Ectodermal cell (in vitro differentiated cells): Measurements from ENCODE around the gene CYTH2.
A peak's percentile ranks its signal among the peaks of the same experiment; 100 is the strongest.
"Not testable (repeated sequence)": the region's sequence is repeated elsewhere in the genome, so short reads cannot be mapped to it uniquely, and the experiment has no call there.

ENCODE experiments used
- H3K27ac ChIP-seq: 2 replicates; pipeline ENCODE4 v1.7.0; 2013; ENCODE audit warnings: mild to moderate bottlenecking, low read depth, low read length; ENCODE audit not compliant: insufficient read depth, poor library complexity, severe bottlenecking
- H3K27me3 ChIP-seq: 2 replicates; pipeline ENCODE4 v1.7.0; 2013; ENCODE audit warnings: mild to moderate bottlenecking, low read length; ENCODE audit not compliant: insufficient read depth, control insufficient read depth, poor library complexity, severe bottlenecking
- H3K36me3 ChIP-seq: one replicate; pipeline ENCODE4 v1.7.0; 2013; ENCODE audit warnings: low read length; ENCODE audit not compliant: control insufficient read depth, insufficient read depth
- H3K4me1 ChIP-seq: one replicate; pipeline ENCODE4 v1.7.0; 2013; ENCODE audit warnings: low read length; ENCODE audit not compliant: control insufficient read depth, insufficient read depth
- H3K4me3 ChIP-seq: 2 replicates; pipeline ENCODE4 v1.7.0; 2013; ENCODE audit warnings: low read depth, low read length, control low read depth; ENCODE audit not compliant: insufficient read depth
- H3K9me3 ChIP-seq: 2 replicates; pipeline ENCODE4 v1.7.0; 2013; ENCODE audit warnings: mild to moderate bottlenecking, low read length, moderate library complexity; ENCODE audit not compliant: control insufficient read depth
- WGBS, 2 experiments: methylation state at CpG; one replicate each; pipeline ENCODE4 v1.1.7; 2013; ENCODE audit warnings: missing lambda C conversion rate in 2 of 2; 5-methylcytosine and 5-hydroxymethylcytosine counted together

The CYTH2 gene

DNA sequence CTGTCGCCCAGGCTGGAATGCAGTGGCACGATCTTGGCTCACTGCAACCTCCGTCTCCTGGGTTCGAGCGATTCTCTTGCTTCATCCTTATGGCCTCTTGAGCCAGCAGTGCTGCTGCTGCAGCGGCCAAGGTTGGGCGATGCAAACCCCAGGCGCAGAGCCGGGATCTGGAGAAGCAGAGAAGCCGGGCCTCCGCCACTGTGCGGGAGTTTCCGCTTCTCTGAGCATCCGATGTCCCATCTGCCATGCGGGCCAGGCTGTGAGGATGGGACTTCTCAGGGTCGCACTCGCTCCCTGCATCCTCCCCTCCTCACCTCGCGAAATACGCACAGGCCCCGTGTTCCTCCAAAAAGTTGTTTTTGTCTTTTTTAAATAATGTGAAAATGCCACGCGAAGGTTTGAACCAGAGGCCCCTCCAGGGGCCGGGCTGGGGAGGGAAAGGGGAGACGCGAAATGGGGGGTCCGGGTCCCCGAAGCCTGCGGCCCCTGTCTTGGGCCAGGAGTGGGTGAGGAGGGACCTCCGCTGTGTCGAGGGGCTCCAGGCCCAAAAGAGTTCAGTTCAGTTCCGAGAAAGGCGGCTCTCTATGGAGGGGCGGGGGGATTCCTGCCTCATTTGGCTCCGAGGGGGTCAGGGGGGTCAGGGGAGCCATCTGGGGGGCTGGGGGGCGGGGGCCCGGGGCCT lies 15.9 kb downstream of the CYTH2 start:
- Histone ChIP-seq H3K4me3 (no peak overlapping the region), H3K36me3 (peaks cover 3% of the 10 kb centered on the region), H3K4me1 (no peaks in the 10 kb centered on the region), H3K27ac (no peak overlapping the region), H3K27me3 (peaks cover 3% of the 10 kb centered on the region), H3K9me3 (no peaks in the 10 kb centered on the region)
- 92 to 95% methylated on average over 36 to 37 of the region's 37 CpGs for WGBS, 2 experiments

- not testable (repeated sequence) for H3K36me3 ChIP-seq, H3K4me1 ChIP-seq, H3K27ac ChIP-seq, H3K4me3 ChIP-seq, H3K9me3 ChIP-seq
- H3K27me3 ChIP-seq: peaks cover 19% of the 10 kb centered on the region
- WGBS, 2 experiments: 92 to 94% methylated on average over 10 of the region's 10 CpGs
Measured at GRCh38 chr19:48486706-48487105, 17.5 kb downstream of the CYTH2 start.

- Histone ChIP-seq H3K4me3 (no peak overlapping the region), H3K27me3 (peaks cover 24% of the 10 kb centered on the region), H3K4me1 (peaks cover 6% of the 10 kb centered on the region), H3K27ac (no peak overlapping the region), H3K36me3 (no peaks in the 10 kb centered on the region), H3K9me3 (no peaks in the 10 kb centered on the region)
- 92 to 93% methylated on average over 6 of the region's 6 CpGs for WGBS, 2 experiments
Measured at GRCh38 chr19:48487544-48487943, 18.4 kb downstream of the CYTH2 start.

DNA sequence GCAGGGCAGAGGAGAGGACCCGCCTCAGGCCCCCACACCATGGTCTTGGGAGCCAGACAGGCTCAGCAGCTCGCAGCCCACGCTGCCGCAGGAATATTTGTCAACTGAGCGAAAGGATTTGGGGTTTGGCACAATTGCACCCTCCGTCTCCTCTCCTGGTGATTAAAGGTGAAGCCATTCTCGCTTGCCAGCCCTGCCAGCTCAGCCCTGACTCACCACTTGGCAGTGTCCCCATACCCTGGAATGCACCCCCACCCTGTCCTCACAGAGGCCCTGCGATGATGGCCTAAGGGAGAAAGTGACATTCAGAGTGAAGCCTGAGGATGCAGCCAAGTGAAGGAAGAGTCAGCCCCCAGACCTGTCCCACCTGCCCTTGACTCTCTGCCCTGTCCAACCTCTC lies 18.8 kb downstream of the CYTH2 start:
- Histone ChIP-seq H3K4me1 (peaks cover 6% of the 10 kb centered on the region), H3K27ac (no peak overlapping the region), H3K4me3 (no peak overlapping the region), H3K27me3 (peaks cover 24% of the 10 kb centered on the region), H3K36me3 (no peaks in the 10 kb centered on the region), H3K9me3 (no peaks in the 10 kb centered on the region)
- WGBS, 2 experiments: 95 to 96% methylated on average over 8 of the region's 8 CpGs

GRCh38 chr19:48488478-48488877 lies 19.3 kb downstream of the CYTH2 start:
- H3K4me1 ChIP-seq, H3K9me3 ChIP-seq, H3K27ac ChIP-seq, H3K4me3 ChIP-seq, H3K36me3 ChIP-seq: not testable (repeated sequence)
- peaks cover 24% of the 10 kb centered on the region for H3K27me3 ChIP-seq
- 89 to 91% methylated on average over 7 of the region's 7 CpGs for WGBS, 2 experiments

- Histone ChIP-seq H3K27me3 (peaks cover 33% of the 10 kb centered on the region), H3K4me1 (peaks cover 6% of the 10 kb centered on the region), H3K27ac (no peak overlapping the region), H3K4me3 (no peak overlapping the region), H3K36me3 (no peaks in the 10 kb centered on the region), H3K9me3 (no peaks in the 10 kb centered on the region)
- 29 to 34% methylated on average over 19 of the region's 19 CpGs for WGBS, 2 experiments
Measured at GRCh38 chr19:48489608-48490216, 20.5 kb downstream of the CYTH2 start.

GRCh38 chr19:48490981-48491792 lies 22.0 kb downstream of the CYTH2 start:
- H3K4me1 ChIP-seq: peaks cover 6% of the 10 kb centered on the region
- H3K27ac ChIP-seq: peak overlapping the region; percentile 50
- 3% methylated on average over 44 to 49 of the region's 50 CpGs for WGBS, 2 experiments
- no peaks in the 10 kb centered on the region for H3K9me3 ChIP-seq
- H3K4me3 ChIP-seq: peak overlapping the region; percentile 13
- H3K36me3 ChIP-seq: no peaks in the 10 kb centered on the region
- H3K27me3 ChIP-seq: peaks cover 43% of the 10 kb centered on the region

GRCh38 chr19:48491793-48492123 lies 22.6 kb downstream of the CYTH2 start:
- peak overlapping the region; percentile 13 for H3K4me3 ChIP-seq
- no peaks in the 10 kb centered on the region for H3K9me3 ChIP-seq
- H3K36me3 ChIP-seq: no peaks in the 10 kb centered on the region
- 9 to 12% methylated on average over 10 of the region's 10 CpGs for whole genome bisulfite sequencing, 2 experiments
- peaks cover 6% of the 10 kb centered on the region for H3K4me1 ChIP-seq
- H3K27ac ChIP-seq: no peak overlapping the region
- peaks cover 43% of the 10 kb centered on the region for H3K27me3 ChIP-seq

- H3K4me1 ChIP-seq: peaks cover 6% of the 10 kb centered on the region
- peaks cover 43% of the 10 kb centered on the region for H3K27me3 ChIP-seq
- no peaks in the 10 kb centered on the region for H3K9me3 ChIP-seq
- 2 to 3% methylated on average over 43 to 47 of the region's 47 CpGs for WGBS, 2 experiments
- H3K36me3 ChIP-seq: no peaks in the 10 kb centered on the region
- peak overlapping the region; percentile 36 for H3K27ac ChIP-seq
- peak overlapping the region; percentile 55 for H3K4me3 ChIP-seq
Measured at GRCh38 chr19:48492925-48493717, 24.0 kb downstream of the CYTH2 start.
